T1000 (cell line): ENCODE results near the gene TCFL5.

Experiments used
- DNase-seq: peaks from one replicate; lab custom pipeline; 2025; ENCODE audit warnings: mixed read lengths; lab: John Stamatoyannopoulos, UW

Gene TCFL5

GRCh38 chr20:62809530-62810428 is 51.8 kb downstream of the TCFL5 start:
- no peak for DNase-seq

- no peak for DNase-seq
These were observed 53.3 kb downstream of the TCFL5 start for GRCh38 chr20:62808211-62808865.

- no peak for DNase-seq
These were observed 54.0 kb downstream of the TCFL5 start for GRCh38 chr20:62807444-62808210.

GRCh38 chr20:62806383-62807050 is 55.1 kb downstream of the TCFL5 start:
- no peak for DNase-seq

- no peak for DNase-seq
These were observed 55.8 kb downstream of the TCFL5 start for GRCh38 chr20:62805711-62806382.

GRCh38 chr20:62805155-62805710 is 56.4 kb downstream of the TCFL5 start:
- no peak for DNase-seq

GRCh38 chr20:62804627-62805154 is 56.9 kb downstream of the TCFL5 start, which contains the start of gene OGFR:
Gene OGFR, plus strand, starts transcription at chr20:62804835. Its CDS starts 25 bp downstream, at chr20:62804860.
- DNase-seq, result no peak

- no peak for DNase-seq
These were observed 57.5 kb downstream of the TCFL5 start for GRCh38 chr20:62804021-62804626.

- DNase-seq, result no peak
These were observed 59.5 kb downstream of the TCFL5 start for GRCh38 chr20:62802026-62802712.

- DNase-seq, result no peak
These were observed 60.2 kb downstream of the TCFL5 start for GRCh38 chr20:62801284-62802010.

GRCh38 chr20:62800314-62801259 is 61.0 kb downstream of the TCFL5 start:
- no peak for DNase-seq

- DNase-seq, result no peak
These were observed 61.7 kb downstream of the TCFL5 start for GRCh38 chr20:62799873-62800272.

GRCh38 chr20:62799459-62799858 is 62.2 kb downstream of the TCFL5 start:
- no peak for DNase-seq

GRCh38 chr20:62799036-62799435 is 62.6 kb downstream of the TCFL5 start:
- no peak for DNase-seq

GRCh38 chr20:62797671-62798532 is 63.7 kb downstream of the TCFL5 start:
- DNase-seq, result no peak

GRCh38 chr20:62796699-62797491 is 64.7 kb downstream of the TCFL5 start:
- DNase-seq, result no peak
